HK-2 (cell line): ENCODE results near the gene XIRP1.
A peak's percentile ranks its signal among the peaks of the same experiment; 100 is the strongest.

Experiments used
- DNase-seq: peaks from one replicate; pipeline ENCODE4 v3.0.0-alpha.2; 2018; ENCODE audit not compliant: unreplicated experiment

XIRP1 gene

GRCh38 chr3:39168156-39168780, 24.1 kb downstream of the XIRP1 start:
- DNase-seq, result no peak

GRCh38 chr3:39166932-39167532, 25.4 kb downstream of the XIRP1 start:
- no peak for DNase-seq

- DNase-seq, result peak; percentile 45
Observed at GRCh38 chr3:39166134-39166710, 26.2 kb downstream of the XIRP1 start.

- DNase-seq, result no peak
Observed at GRCh38 chr3:39165518-39165917, 26.9 kb downstream of the XIRP1 start.

GRCh38 chr3:39164414-39164813, 28.0 kb downstream of the XIRP1 start:
- DNase-seq, result no peak

GRCh38 chr3:39158148-39158715, 34.2 kb downstream of the XIRP1 start:
- DNase-seq, result no peak

GRCh38 chr3:39157359-39157758, 35.0 kb downstream of the XIRP1 start:
- no peak for DNase-seq

GRCh38 chr3:39156421-39156820, 36.0 kb downstream of the XIRP1 start:
- DNase-seq, result no peak

- DNase-seq, result peak; percentile 65
Observed at GRCh38 chr3:39154280-39155021, 37.9 kb downstream of the XIRP1 start.

GRCh38 chr3:39153977-39154279, 38.5 kb downstream of the XIRP1 start:
- DNase-seq, result no peak

GRCh38 chr3:39150803-39151631, 41.4 kb downstream of the XIRP1 start:
- peak; percentile 85 for DNase-seq

- no peak for DNase-seq
Observed at GRCh38 chr3:39150148-39150802, 42.1 kb downstream of the XIRP1 start.

- DNase-seq, result no peak
Observed at GRCh38 chr3:39149498-39150147, 42.8 kb downstream of the XIRP1 start.

GRCh38 chr3:39149059-39149455, 43.3 kb downstream of the XIRP1 start:
- DNase-seq, result no peak

- DNase-seq, result no peak
Observed at GRCh38 chr3:39148435-39149058, 43.8 kb downstream of the XIRP1 start.

GRCh38 chr3:39147711-39148434, 44.5 kb downstream of the XIRP1 start:
- DNase-seq, result no peak

GRCh38 chr3:39146611-39147591, 45.5 kb downstream of the XIRP1 start:
- peak; percentile 90 for DNase-seq

- no peak for DNase-seq
Observed at GRCh38 chr3:39146083-39146501, 46.3 kb downstream of the XIRP1 start.
